ENCODE measurements around the gene ALG8.
"Not testable (repeated sequence)": the region's sequence is repeated elsewhere in the genome, so short reads cannot be mapped to it uniquely, and the experiment has no call there.

Gene ALG8

GRCh38 chr11:78066471-78066870 lies 73.0 kb downstream of the ALG8 start:
- no peak for DNase-seq

GRCh38 chr11:78065203-78065602 lies 74.2 kb downstream of the ALG8 start:
- no peak for DNase-seq

GRCh38 chr11:78063440-78064181 lies 75.8 kb downstream of the ALG8 start, which contains the start of gene THRSP:
THRSP (plus strand) TSS chr11:78063861; CDS start chr11:78063882, 21 bp downstream.
- DNase-seq, result no peak

DNA sequence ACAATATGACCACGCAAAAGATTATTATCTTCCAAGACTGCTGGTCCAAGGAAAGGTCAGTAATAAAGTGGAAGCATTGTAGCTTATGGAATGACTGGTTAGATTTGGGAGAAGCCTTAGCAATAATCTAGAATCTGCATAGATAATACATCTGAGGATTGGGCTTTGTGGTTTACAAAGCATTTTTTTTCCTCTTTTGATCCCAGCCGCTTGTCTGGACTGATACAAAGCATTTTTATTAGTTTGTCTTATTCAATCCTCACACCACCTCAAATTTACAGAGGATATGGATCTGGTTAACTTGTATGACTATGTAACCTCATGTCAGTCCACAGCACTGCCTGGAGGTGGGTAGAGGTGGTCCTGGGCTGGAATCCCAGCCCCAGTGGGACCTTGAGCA lies 76.8 kb downstream of the ALG8 start:
- no peak for DNase-seq

- no peak for DNase-seq
These were observed 77.5 kb downstream of the ALG8 start for GRCh38 chr11:78061921-78062311.

DNA sequence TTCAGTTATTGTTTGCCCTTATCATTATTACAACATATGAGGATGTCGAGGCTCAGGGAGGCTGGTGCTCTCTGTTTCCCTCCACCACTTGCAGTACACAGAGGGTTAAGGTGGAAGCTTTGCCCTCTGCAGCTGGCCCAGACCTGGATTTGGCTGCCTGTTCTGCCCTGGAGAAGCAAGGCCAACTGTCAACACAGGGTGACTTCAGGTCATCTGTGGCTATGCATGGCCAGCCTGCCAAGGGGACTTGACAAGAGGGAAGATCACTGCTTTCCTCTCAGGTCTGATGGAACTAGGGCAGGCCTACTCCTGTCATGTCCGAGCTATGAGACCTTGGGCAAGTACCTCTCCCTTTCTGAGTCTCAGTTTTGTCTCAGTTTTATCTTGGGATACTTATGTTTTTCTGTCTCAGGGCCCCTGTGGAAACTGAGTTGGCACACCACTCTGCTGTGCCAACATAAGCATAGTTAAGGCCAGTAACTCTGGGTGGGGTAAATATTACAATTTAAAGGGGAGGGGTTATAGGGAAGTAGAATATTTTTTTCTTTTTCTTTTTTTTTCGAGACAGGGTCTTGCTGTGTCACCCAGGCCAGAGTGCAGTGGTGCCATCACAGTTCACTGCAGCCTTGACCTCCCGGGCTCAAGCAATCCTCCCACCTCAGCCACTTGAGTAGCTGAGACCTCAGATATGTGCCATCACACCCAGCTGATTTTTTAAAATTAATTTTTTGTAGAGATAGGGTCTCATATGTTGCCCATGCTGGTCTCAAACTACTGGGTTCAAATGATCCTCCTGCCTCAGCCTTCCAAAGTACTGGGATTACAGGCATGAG lies 78.1 kb downstream of the ALG8 start:
- DNase-seq, result no peak

- no peak for DNase-seq
These were observed 78.9 kb downstream of the ALG8 start for GRCh38 chr11:78060533-78060932.

GRCh38 chr11:78059749-78060328 lies 79.6 kb downstream of the ALG8 start:
- not testable (repeated sequence) for DNase-seq

- no peak for DNase-seq
These were observed 81.9 kb downstream of the ALG8 start for GRCh38 chr11:78057462-78058055.

DNA sequence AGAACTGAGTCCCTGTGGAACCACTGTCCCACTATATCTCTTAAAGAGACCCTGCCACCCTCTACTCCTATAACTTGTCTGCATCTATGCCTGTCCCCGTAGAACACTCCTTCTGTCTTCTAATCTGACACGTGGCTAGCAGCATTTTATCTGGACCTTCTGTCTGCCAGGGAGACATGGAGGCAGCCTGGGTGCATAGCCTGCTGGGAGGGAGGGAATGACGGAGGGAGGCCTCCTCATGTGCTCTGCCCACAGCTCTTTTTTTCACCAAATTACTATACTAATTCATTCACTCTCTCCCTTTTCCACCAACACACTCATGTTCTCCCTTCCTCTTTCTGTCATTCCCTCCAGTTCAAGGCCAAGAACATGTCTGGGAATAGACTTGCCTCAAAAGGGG lies 83.3 kb downstream of the ALG8 start:
- no peak for DNase-seq

DNA sequence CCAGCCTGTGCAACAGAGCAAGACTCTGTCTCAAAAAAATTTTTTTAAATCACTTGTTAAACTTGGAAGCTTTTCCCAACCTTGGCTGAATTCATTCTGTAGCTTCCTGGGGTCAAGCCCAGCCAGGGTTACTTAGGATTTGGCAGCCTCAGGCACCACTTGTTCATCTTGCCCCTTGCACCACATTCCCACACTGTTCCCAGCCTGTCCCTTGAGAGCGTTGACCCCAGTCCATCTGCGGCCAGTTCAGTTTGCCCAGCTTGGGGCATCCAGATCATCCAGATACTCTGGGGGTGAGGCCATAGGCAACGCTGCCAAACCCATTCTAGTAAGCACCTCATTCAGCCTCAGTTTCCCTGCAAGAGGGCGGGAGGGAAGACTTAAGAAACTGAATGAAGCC lies 84.5 kb downstream of the ALG8 start:
- no peak for DNase-seq

DNA sequence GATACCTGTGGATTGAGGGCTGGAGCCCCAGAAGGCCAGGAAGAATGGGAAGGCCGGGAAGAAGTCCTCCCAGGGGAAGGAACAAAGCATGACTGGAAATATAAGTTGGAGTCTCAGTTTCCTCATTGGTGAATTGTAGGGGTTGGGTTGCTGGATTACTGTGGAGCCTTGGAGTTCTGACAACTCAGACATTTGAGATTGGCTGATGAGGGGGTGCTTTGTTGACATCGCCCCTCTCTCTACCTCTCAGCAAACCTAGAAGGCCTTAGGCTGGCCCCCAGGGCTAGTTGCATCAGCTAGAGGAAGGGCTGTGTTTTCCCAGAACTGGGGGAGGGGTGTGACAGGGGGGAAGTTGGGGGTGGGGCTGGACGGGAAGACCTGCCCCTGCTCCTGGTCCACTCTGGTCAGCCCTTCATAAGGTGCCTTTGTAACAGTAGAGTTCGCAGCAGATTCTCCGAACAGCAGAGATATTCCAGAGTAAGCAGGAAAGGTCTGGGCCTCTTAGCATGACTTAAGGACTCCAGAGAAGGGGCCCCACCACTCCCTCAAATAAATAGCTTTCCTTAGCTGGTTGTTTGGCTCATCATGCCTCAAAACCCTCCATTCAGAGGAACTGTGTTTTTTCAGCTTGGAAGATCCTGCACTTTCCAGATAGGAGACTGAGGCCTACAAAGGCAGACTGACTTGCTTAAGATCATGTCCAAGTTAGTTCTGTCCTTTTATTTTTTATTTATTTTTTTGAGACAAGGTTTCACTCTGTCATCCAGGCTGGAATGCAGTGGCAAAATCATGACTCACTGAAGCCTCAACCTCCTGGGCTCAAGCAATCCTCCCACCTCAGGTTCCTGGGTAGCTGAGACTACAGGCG lies 88.2 kb downstream of the ALG8 start:
- DNase-seq, result no peak
